Vagina (tissue), 2 donors: ENCODE results near the gene PCARE.

Source experiments
- CTCF ChIP-seq, 3 experiments: fragments of 450-650 bp in 2 of 3; fragments of 200-600 bp in 1 of 3; sonication (generic) in 1 of 3; IDR thresholded peaks; one replicate each; pipeline ENCODE4 v1.5.1; 2017 to 2019; ENCODE audit warnings: antibody characterized with exemption in 3 of 3, mild to moderate bottlenecking in 2 of 3, moderate library complexity in 2 of 3
- POLR2AphosphoS5 ChIP-seq, 2 donors: sonication (generic); formaldehyde crosslinking; IDR thresholded peaks; one replicate each; pipeline ENCODE4 v1.9.0; 2017; ENCODE audit warnings: antibody characterized with exemption in 2 of 2, mild to moderate bottlenecking in 2 of 2, low read depth in 1 of 2; ENCODE audit not compliant: insufficient read depth in 1 of 2

- TF ChIP-seq POLR2AphosphoS5 (IDR thresholded peaks at IDR 0.05; ENCODE audit: insufficient read depth in 1 of 2, low read depth in 1 of 2) = no peak
- no peak for TF ChIP-seq CTCF (IDR thresholded peaks at IDR 0.05)
These were observed 42.1 kb downstream of the PCARE start for GRCh38 chr2:29032189-29032588.
